NT2/D1 (cell line): ENCODE measurements around the gene BATF.

ENCODE experiments used
- SUZ12 ChIP-seq: IDR thresholded peaks from 2 replicates; pipeline ENCODE4 v1.6.1; 2011; ENCODE audit not compliant: insufficient read length, insufficient read depth; ENCODE audit errors: extremely low read depth
- YY1 ChIP-seq: IDR thresholded peaks from 2 replicates; pipeline ENCODE4 v1.6.1; 2011; ENCODE audit not compliant: insufficient read length, insufficient read depth

- no peak for TF ChIP-seq YY1
- no peak for TF ChIP-seq SUZ12
These were observed 56.6 kb downstream of the BATF start for GRCh38 chr14:75578786-75579337.
